GM12872 (cell line): Measurements from ENCODE around the gene POLE.

Experiments
- TF ChIP-seq, protein P1 (sequence below): IDR thresholded peaks from 3 replicates; pipeline ENCODE4 v1.5.1; 2011; ENCODE audit warnings: low read depth, mild to moderate bottlenecking, low read length, moderate library complexity; ENCODE audit not compliant: insufficient read depth

The POLE gene

GRCh38 chr12:132664206-132665148 lies 22.7 kb downstream of the POLE start:
- TF ChIP-seq, protein P1, sequence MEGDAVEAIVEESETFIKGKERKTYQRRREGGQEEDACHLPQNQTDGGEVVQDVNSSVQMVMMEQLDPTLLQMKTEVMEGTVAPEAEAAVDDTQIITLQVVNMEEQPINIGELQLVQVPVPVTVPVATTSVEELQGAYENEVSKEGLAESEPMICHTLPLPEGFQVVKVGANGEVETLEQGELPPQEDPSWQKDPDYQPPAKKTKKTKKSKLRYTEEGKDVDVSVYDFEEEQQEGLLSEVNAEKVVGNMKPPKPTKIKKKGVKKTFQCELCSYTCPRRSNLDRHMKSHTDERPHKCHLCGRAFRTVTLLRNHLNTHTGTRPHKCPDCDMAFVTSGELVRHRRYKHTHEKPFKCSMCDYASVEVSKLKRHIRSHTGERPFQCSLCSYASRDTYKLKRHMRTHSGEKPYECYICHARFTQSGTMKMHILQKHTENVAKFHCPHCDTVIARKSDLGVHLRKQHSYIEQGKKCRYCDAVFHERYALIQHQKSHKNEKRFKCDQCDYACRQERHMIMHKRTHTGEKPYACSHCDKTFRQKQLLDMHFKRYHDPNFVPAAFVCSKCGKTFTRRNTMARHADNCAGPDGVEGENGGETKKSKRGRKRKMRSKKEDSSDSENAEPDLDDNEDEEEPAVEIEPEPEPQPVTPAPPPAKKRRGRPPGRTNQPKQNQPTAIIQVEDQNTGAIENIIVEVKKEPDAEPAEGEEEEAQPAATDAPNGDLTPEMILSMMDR: no peak

GRCh38 chr12:132662901-132663755 lies 24.0 kb downstream of the POLE start:
- TF ChIP-seq, protein P1: no peak

DNA sequence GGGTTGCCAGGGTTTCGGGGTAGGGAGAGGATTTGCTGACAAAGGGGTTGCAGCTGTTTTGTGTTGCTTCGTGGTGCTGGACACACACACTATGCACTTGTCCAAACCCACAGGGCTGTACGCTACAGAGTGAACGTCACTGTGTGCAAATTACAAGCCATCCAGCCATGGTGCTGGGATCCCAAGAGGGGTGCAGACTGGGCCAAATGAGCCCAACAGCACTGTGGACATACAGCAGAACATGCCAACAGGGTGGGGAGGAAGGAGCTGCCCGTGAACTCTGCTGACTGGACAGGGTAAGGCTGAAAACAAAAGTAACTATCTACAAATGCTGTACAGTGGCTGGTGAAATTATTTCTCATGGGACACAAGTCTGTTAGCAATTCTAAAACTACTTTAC lies 25.2 kb downstream of the POLE start:
- TF ChIP-seq, protein P1: no peak

GRCh38 chr12:132660996-132661395 lies 26.1 kb downstream of the POLE start:
- TF ChIP-seq, protein P1: no peak

DNA sequence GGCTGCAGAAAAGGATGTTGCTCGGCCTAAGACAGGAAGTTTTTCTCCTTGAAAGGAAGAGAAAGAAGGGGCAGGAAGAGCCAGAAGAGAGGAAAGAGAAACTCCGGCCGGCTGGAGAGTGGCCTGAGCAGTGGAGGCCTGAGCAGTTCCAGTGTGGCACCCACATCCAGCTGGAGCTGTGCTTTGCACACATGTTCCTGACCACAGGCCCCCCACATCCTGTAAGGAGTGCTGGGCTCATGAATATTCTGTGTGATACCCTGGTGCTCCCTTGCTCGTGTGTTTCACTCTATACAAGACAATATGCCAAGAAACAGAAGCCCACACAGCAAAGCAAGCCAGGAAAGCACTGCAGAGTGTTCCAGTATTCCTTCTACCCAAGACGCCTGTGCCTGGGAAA lies 27.1 kb downstream of the POLE start:
- TF ChIP-seq, protein P1: no peak

DNA sequence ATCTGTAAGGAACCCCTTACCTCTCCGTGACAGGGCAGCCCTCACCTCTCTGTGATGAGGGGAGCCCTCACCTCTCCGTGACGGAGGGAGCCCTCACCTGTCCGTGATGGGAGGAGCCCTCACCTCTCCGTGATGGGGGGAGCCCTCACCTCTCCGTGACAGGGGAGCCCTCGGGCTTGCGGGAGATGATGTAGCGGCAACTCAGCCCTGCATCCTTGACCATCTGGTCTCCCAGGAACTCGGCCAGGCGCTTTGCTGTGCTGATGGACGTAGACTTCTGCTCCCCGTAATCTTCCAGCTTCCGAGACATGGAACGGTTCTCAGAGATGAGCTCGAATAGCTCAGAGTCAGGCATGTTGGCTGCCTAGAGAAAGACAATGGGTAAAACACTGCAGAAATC lies 28.0 kb downstream of the POLE start:
- TF ChIP-seq, protein P1: no peak
